Ramos (cell line): ENCODE measurements around the gene CACNA2D4.
"Not testable (repeated sequence)": the region's sequence is repeated elsewhere in the genome, so short reads cannot be mapped to it uniquely, and the experiment has no call there.

ENCODE experiments used
- in situ Hi-C: fragments of 300-500 bp; cut with MboI; formaldehyde crosslinking; loops from one replicate; pipeline ENCODE4 v1.14.3; 2022; ENCODE audit warnings: low sequenced_read_pairs; ENCODE audit not compliant: unreplicated experiment

Gene CACNA2D4

GRCh38 chr12:1918081-1918883 lies at the start of gene CACNA2D4:
CACNA2D4 (minus strand) TSS chr12:1918652; CDS start chr12:1918473, 179 bp downstream.
- in situ Hi-C loops = no loop called here

GRCh38 chr12:1966561-1967226 lies 48.2 kb upstream of the CACNA2D4 start:
- in situ Hi-C loops = no loop called here

- in situ Hi-C loops = no loop called here
Measured at GRCh38 chr12:1965916-1966315, 47.5 kb upstream of the CACNA2D4 start.

GRCh38 chr12:1962051-1963020 lies 43.9 kb upstream of the CACNA2D4 start:
- in situ Hi-C loops = no loop called here

- in situ Hi-C loops = no loop called here
Measured at GRCh38 chr12:1956716-1957115, 38.3 kb upstream of the CACNA2D4 start.

GRCh38 chr12:1949771-1950470 lies 31.5 kb upstream of the CACNA2D4 start:
- in situ Hi-C loops = no loop called here

GRCh38 chr12:1948883-1949282 lies 30.4 kb upstream of the CACNA2D4 start:
- in situ Hi-C loops = no loop called here

- in situ Hi-C loops = no loop called here
Measured at GRCh38 chr12:1947081-1947480, 28.6 kb upstream of the CACNA2D4 start.

GRCh38 chr12:1946296-1946695 lies 27.8 kb upstream of the CACNA2D4 start:
- in situ Hi-C loops = no loop called here

- in situ Hi-C loops = not testable (repeated sequence)
Measured at GRCh38 chr12:1945502-1945901, 27.1 kb upstream of the CACNA2D4 start.

GRCh38 chr12:1939801-1940607 lies 21.6 kb upstream of the CACNA2D4 start:
- in situ Hi-C loops = loop anchor here (5.0 kb wide), 2 partner anchors 133 to 293 kb away; no protein-coding TSS in a partner anchor

- in situ Hi-C loops = loop anchor here (5.0 kb wide), 2 partner anchors 132 to 292 kb away; no protein-coding TSS in a partner anchor
Measured at GRCh38 chr12:1939331-1939730, 20.9 kb upstream of the CACNA2D4 start.

- in situ Hi-C loops = loop anchor here (5.0 kb wide), 2 partner anchors 130 to 290 kb away; no protein-coding TSS in a partner anchor
Measured at GRCh38 chr12:1937481-1938224, 19.2 kb upstream of the CACNA2D4 start.

- in situ Hi-C loops = loop anchor here (5.0 kb wide), 2 partner anchors 129 to 289 kb away; no protein-coding TSS in a partner anchor
Measured at GRCh38 chr12:1936406-1937320, 18.2 kb upstream of the CACNA2D4 start.

- in situ Hi-C loops = loop anchor here (5.0 kb wide), 2 partner anchors 129 to 289 kb away; no protein-coding TSS in a partner anchor
Measured at GRCh38 chr12:1935700-1936378, 17.4 kb upstream of the CACNA2D4 start.

GRCh38 chr12:1935242-1935641 lies 16.8 kb upstream of the CACNA2D4 start:
- in situ Hi-C loops = loop anchor here (5.0 kb wide), 2 partner anchors 128 to 288 kb away; no protein-coding TSS in a partner anchor
